WTC11 (cell line): ENCODE results near the gene CFAP126. TPM values are rescaled to one million over a fixed set of nuclear protein-coding genes. Genes with fewer than 3 reads are reported as not detected.

Experiments used
- ATAC-seq: fragments of 200-7000 bp; cut with Tn5 transposase; 2 replicates; pipeline ENCODE4 v1.10.0; 2021; ENCODE audit warnings: mild to moderate bottlenecking, moderate library complexity
- CTCF ChIA-PET: fragments of 300-600 bp; sonication (Branson Sonifier 250); formaldehyde crosslinking; loops from one replicate; lab custom pipeline; 2021; ENCODE audit warnings: antibody characterized with exemption; lab: Charles Lee
- POLR2A ChIA-PET: fragments of 350-600 bp; sonication (Branson Sonifier 250); formaldehyde crosslinking; loops from one replicate; lab custom pipeline; 2021; ENCODE audit warnings: antibody characterized with exemption; lab: Charles Lee
- DNase-seq: peaks from one replicate; pipeline ENCODE4 v3.0.0; 2021; ENCODE audit warnings: low spot score
- H3K27ac Mint-ChIP-seq: 2 replicates; pipeline ENCODE4 v1.8.0; 2021; ENCODE audit warnings: mixed read lengths
- H3K27me3 Mint-ChIP-seq: 2 replicates; pipeline ENCODE4 v1.8.0; 2021; ENCODE audit warnings: low read depth, mild to moderate bottlenecking, moderate library complexity, mixed read lengths
- H3K36me3 Mint-ChIP-seq: 2 replicates; pipeline ENCODE4 v1.8.0; 2021; ENCODE audit warnings: mixed read lengths
- H3K4me1 Mint-ChIP-seq: 2 replicates; pipeline ENCODE4 v1.8.0; 2022; ENCODE audit warnings: mixed read lengths
- H3K4me3 Mint-ChIP-seq: 2 replicates; pipeline ENCODE4 v1.8.0; 2021; ENCODE audit warnings: mild to moderate bottlenecking, moderate library complexity, mixed read lengths
- H3K9me3 Mint-ChIP-seq: 2 replicates; pipeline ENCODE4 v1.8.0; 2021; ENCODE audit warnings: mixed read lengths
- ATF2 ChIP-seq: sonication (generic); formaldehyde crosslinking; IDR thresholded peaks from 2 replicates; pipeline ENCODE4 v1.8.1; 2022; ENCODE audit warnings: low read depth, missing genetic modification reagents, borderline replicate concordance
- ATF6 ChIP-seq: sonication (generic); formaldehyde crosslinking; IDR thresholded peaks from 2 replicates; pipeline ENCODE4 v1.8.1; 2023; ENCODE audit warnings: mild to moderate bottlenecking, missing genetic modification reagents
- CREB1 ChIP-seq: sonication (generic); formaldehyde crosslinking; IDR thresholded peaks from 2 replicates; pipeline ENCODE4 v1.8.0; 2023; ENCODE audit warnings: mild to moderate bottlenecking, missing genetic modification reagents
- ETV6 ChIP-seq: sonication (generic); formaldehyde crosslinking; IDR thresholded peaks from 2 replicates; pipeline ENCODE4 v1.8.1; 2022; ENCODE audit warnings: mild to moderate bottlenecking, missing genetic modification reagents
- GTF2I ChIP-seq: fragments of 250-450 bp; sonication (Bioruptor Pico); conservative IDR thresholded peaks from 2 replicates; pipeline ENCODE4 v1.4.0; 2021; ENCODE audit warnings: mild to moderate bottlenecking
- MAX ChIP-seq: sonication (generic); formaldehyde crosslinking; IDR thresholded peaks from 2 replicates; pipeline ENCODE4 v1.8.0; 2022; ENCODE audit warnings: mild to moderate bottlenecking, missing genetic modification reagents
- MYBL2 ChIP-seq: sonication (generic); formaldehyde crosslinking; IDR thresholded peaks from 2 replicates; pipeline ENCODE4 v1.8.1; 2023; ENCODE audit warnings: mild to moderate bottlenecking, moderate library complexity, missing genetic modification reagents
- NFYB ChIP-seq: sonication (generic); formaldehyde crosslinking; conservative IDR thresholded peaks from 2 replicates; pipeline ENCODE4 v1.8.0; 2022; ENCODE audit warnings: low read depth, missing genetic modification reagents
- RORB ChIP-seq: fragments of 250-450 bp; sonication (Bioruptor Pico); IDR thresholded peaks from 2 replicates; pipeline ENCODE4 v1.9.0; 2021; ENCODE audit warnings: mild to moderate bottlenecking
- SMAD4 ChIP-seq: sonication (generic); formaldehyde crosslinking; IDR thresholded peaks from 2 replicates; pipeline ENCODE4 v1.8.0; 2022; ENCODE audit warnings: mild to moderate bottlenecking, missing genetic modification reagents
- ZNF219 ChIP-seq: sonication (generic); formaldehyde crosslinking; IDR thresholded peaks from 2 replicates; pipeline ENCODE4 v1.8.0; 2023; ENCODE audit warnings: missing genetic modification reagents, mild to moderate bottlenecking, borderline replicate concordance
- ZNF532 ChIP-seq: fragments of 250-450 bp; sonication (Bioruptor Pico); IDR thresholded peaks from 2 replicates; pipeline ENCODE4 v1.9.0; 2021; ENCODE audit warnings: mild to moderate bottlenecking, borderline replicate concordance
- total RNA-seq: library from RNA; stranded (reverse); gene quantifications from 3 replicates; pipeline ENCODE4 v1.2.3, GENCODE V29; 2021
- TF ChIP-seq, protein P1 (sequence below): sonication (generic); formaldehyde crosslinking; IDR thresholded peaks from 2 replicates; pipeline ENCODE4 v1.8.1; 2022; ENCODE audit warnings: mild to moderate bottlenecking, missing genetic modification reagents, moderate library complexity, borderline replicate concordance
- TF ChIP-seq, protein P2 (sequence below): sonication (generic); formaldehyde crosslinking; IDR thresholded peaks from 2 replicates; pipeline ENCODE4 v1.8.1; 2023; ENCODE audit warnings: mild to moderate bottlenecking, missing genetic modification reagents
- TF ChIP-seq, protein P3 (sequence below): sonication (generic); formaldehyde crosslinking; IDR thresholded peaks from 2 replicates; pipeline ENCODE4 v1.8.0; 2023; ENCODE audit warnings: missing genetic modification reagents

Gene CFAP126
- total RNA-seq, 1 experiment from 2014 or later: not detected

DNA sequence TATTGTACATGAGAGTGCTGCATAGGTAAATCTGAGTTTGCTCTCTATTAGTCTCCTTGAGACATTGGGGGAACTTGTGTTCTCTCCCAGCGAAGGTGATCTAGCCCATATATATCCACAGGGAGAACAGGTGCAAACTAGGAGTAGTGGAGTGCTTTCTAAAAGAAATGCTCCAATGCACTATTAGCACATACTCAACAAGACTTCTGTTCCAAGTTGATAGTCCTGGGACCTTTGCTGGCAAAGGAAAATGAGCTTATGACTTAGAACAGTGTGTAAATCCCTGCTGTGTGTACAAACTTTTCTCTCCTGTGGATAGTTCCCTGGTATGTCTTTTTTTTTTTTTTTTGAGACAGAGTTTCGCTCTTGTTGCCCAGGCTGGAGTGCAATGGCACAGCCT is 25.5 kb downstream of the CFAP126 start (continued):
- no peak for TF ChIP-seq ATF2

- Mint-ChIP-seq H3K4me3 (no peak overlapping the region), H3K27ac (no peak overlapping the region), H3K9me3 (no peaks in the 10 kb centered on the region), H3K4me1 (no peaks in the 10 kb centered on the region), H3K27me3 (no peaks in the 10 kb centered on the region), H3K36me3 (peaks cover 47% of the 10 kb centered on the region)
- POLR2A ChIA-PET: no interaction called here
- CTCF ChIA-PET: no interaction called here
- ATAC-seq (no peak), DNase-seq (no peak)
- TF ChIP-seq, protein P1, sequence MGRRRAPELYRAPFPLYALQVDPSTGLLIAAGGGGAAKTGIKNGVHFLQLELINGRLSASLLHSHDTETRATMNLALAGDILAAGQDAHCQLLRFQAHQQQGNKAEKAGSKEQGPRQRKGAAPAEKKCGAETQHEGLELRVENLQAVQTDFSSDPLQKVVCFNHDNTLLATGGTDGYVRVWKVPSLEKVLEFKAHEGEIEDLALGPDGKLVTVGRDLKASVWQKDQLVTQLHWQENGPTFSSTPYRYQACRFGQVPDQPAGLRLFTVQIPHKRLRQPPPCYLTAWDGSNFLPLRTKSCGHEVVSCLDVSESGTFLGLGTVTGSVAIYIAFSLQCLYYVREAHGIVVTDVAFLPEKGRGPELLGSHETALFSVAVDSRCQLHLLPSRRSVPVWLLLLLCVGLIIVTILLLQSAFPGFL (CRISPR knock-in tag): no peak
- TF ChIP-seq NFYB (CRISPR knock-in tag) (no peak), MAX (no peak), ATF6 (no peak), CREB1 (CRISPR knock-in tag) (no peak), RORB (no peak), ZNF532 (no peak)
- TF ChIP-seq, protein P2, sequence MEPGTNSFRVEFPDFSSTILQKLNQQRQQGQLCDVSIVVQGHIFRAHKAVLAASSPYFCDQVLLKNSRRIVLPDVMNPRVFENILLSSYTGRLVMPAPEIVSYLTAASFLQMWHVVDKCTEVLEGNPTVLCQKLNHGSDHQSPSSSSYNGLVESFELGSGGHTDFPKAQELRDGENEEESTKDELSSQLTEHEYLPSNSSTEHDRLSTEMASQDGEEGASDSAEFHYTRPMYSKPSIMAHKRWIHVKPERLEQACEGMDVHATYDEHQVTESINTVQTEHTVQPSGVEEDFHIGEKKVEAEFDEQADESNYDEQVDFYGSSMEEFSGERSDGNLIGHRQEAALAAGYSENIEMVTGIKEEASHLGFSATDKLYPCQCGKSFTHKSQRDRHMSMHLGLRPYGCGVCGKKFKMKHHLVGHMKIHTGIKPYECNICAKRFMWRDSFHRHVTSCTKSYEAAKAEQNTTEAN (CRISPR knock-in tag): no peak
Observed at GRCh38 chr1:161335796-161336195, 31.9 kb downstream of the CFAP126 start.

- no peak for ATAC-seq
- no peak for DNase-seq
- POLR2A ChIA-PET: no interaction called here
- H3K4me3 Mint-ChIP-seq: no peak overlapping the region
- no peak overlapping the region for H3K27ac Mint-ChIP-seq
- H3K27me3 Mint-ChIP-seq: no peaks in the 10 kb centered on the region
- no peaks in the 10 kb centered on the region for H3K9me3 Mint-ChIP-seq
- H3K36me3 Mint-ChIP-seq: peaks cover 47% of the 10 kb centered on the region
- TF ChIP-seq GTF2I (CRISPR knock-in tag): no peak
- TF ChIP-seq ZNF219 (CRISPR knock-in tag): no peak
- TF ChIP-seq SMAD4 (CRISPR knock-in tag): no peak
- TF ChIP-seq, protein P1 (CRISPR knock-in tag): no peak
- no peak for TF ChIP-seq MYBL2 (CRISPR knock-in tag)
- TF ChIP-seq, protein P3, sequence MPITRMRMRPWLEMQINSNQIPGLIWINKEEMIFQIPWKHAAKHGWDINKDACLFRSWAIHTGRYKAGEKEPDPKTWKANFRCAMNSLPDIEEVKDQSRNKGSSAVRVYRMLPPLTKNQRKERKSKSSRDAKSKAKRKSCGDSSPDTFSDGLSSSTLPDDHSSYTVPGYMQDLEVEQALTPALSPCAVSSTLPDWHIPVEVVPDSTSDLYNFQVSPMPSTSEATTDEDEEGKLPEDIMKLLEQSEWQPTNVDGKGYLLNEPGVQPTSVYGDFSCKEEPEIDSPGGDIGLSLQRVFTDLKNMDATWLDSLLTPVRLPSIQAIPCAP (CRISPR knock-in tag): no peak
- no peak for TF ChIP-seq ETV6 (CRISPR knock-in tag)
- TF ChIP-seq, all 79 proteins: peak for 0
- H3K4me1 Mint-ChIP-seq: no peaks in the 10 kb centered on the region
- CTCF ChIA-PET: interaction anchor here (1.0 kb wide), 1 partner anchor 49 kb away, joined by 4 read pairs; no protein-coding TSS in a partner anchor
Observed at GRCh38 chr1:161333166-161333565, 34.5 kb downstream of the CFAP126 start.
